ENCODE measurements around the gene CD55.

DNA sequence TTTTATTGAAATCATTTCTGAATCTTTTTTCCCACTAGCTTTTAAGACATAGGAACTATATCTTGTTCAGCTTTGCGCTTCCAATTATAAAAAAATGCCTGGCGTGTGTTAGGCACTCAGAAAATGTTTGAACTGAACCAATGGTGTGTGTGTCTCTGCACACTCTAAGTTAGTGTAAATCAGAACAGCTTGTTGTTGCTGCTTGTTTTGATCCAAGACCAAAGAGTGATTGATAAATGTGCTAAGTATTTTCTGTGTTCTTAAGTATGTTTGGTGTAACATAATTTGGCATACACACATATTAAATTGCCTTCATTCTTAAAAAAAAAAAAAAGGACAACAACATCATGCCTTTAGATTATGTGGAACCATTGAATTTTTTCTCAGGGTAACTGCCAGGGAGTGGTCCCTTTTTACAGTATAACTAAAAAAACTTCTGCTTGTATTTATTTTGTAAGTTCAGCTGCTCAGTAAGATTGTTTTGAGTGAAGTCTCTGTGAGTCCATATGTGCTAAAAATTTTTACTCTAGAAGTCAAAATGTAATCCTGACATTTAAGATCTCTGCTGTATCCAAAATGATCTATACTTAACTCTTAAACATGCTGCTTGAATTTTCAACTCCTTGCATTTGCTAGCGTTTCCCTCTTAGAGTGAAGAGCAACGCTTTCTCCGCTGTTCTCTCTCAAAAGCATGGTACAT, 8.7 kb downstream of the CD55 start:
- TF ChIP-seq CTCF (IDR thresholded peaks at IDR 0.05; ENCODE audit: insufficient read depth, low read length, poor library complexity, severe bottlenecking) (no peak), EZH2phosphoT487 (conservative IDR thresholded peaks at IDR 0.05; ENCODE audit: low read length) (no peak)
